HepG2 (cell line): Measurements from ENCODE around the gene EVL.

Experiments used
- CHD4 ChIP-seq: fragments of 200-600 bp; sonication (generic); IDR thresholded peaks from 2 replicates; pipeline ENCODE4 v1.7.0; 2017; ENCODE audit warnings: mild to moderate bottlenecking, low read length, borderline replicate concordance
- CREB3 ChIP-seq: sonication (generic); formaldehyde crosslinking; IDR thresholded peaks from 2 replicates; pipeline ENCODE4 v1.5.0; 2020; ENCODE audit warnings: missing genetic modification reagents
- CTCF ChIP-seq: sonication (generic); formaldehyde crosslinking; IDR thresholded peaks from 2 replicates; pipeline ENCODE4 v1.5.0; 2020; ENCODE audit warnings: mild to moderate bottlenecking, missing genetic modification reagents, moderate library complexity
- PATZ1 ChIP-seq: sonication (generic); formaldehyde crosslinking; IDR thresholded peaks from 2 replicates; pipeline ENCODE4 v1.4.0; 2020; ENCODE audit warnings: missing genetic modification reagents
- PTBP1 ChIP-seq: fragments of 200-400 bp; formaldehyde crosslinking; IDR thresholded peaks from 2 replicates; pipeline ENCODE4 v1.6.1; 2018; ENCODE audit warnings: low read length, low read depth; ENCODE audit not compliant: poor library complexity, severe bottlenecking
- RAD21 ChIP-seq: fragments of 450-650 bp; formaldehyde crosslinking; IDR thresholded peaks from 2 replicates; pipeline ENCODE4 v1.5.0; 2020; ENCODE audit warnings: mild to moderate bottlenecking
- REST ChIP-seq, 2 experiments: IDR thresholded peaks; 2 replicates each; pipeline ENCODE4 v1.6.1; 2011 to 2012; ENCODE audit warnings: low read length in 2 of 2, borderline replicate concordance in 1 of 2, low read depth in 1 of 2, mild to moderate bottlenecking in 1 of 2, moderate library complexity in 1 of 2
- ZNF737 ChIP-seq: sonication (generic); formaldehyde crosslinking; IDR thresholded peaks from 2 replicates; pipeline ENCODE4 v1.5.0; 2020; ENCODE audit warnings: missing genetic modification reagents, mild to moderate bottlenecking, borderline replicate concordance
- ZNF740 ChIP-seq: sonication (generic); formaldehyde crosslinking; IDR thresholded peaks from 2 replicates; pipeline ENCODE4 v1.4.0; 2020; ENCODE audit warnings: missing genetic modification reagents

- TF ChIP-seq RAD21 (CRISPR knock-in tag) (no peak), ZNF740 (CRISPR knock-in tag) (no peak), CREB3 (CRISPR knock-in tag) (no peak), REST (IDR thresholded peaks at IDR 0.05; ENCODE audit: borderline replicate concordance in 1 of 2, low read depth in 1 of 2, low read length in 2 of 2) (no peak), CHD4 (no peak), CTCF (CRISPR knock-in tag) (no peak), PATZ1 (CRISPR knock-in tag) (no peak), PTBP1 (no peak), ZNF737 (CRISPR knock-in tag) (no peak)
These were observed 46.7 kb upstream of the EVL start for GRCh38 chr14:100018482-100018881.
